GM12864 (cell line): ENCODE results near the gene SPATS2L.

Source experiments
- DNase-seq: peaks from one replicate; pipeline ENCODE4 v3.0.0-alpha.2; 2011; ENCODE audit warnings: low read depth
- H3K4me3 ChIP-seq: 2 replicates; pipeline ENCODE4 v1.5.1; 2011; ENCODE audit warnings: mild to moderate bottlenecking, low read depth, low read length, control low read depth
- TF ChIP-seq, protein P1 (sequence below): IDR thresholded peaks from 2 replicates; pipeline ENCODE4 v1.5.1; 2011; ENCODE audit warnings: low read depth, mild to moderate bottlenecking, moderate library complexity, low read length, control low read depth, inconsistent platforms; ENCODE audit errors: missing control alignments

SPATS2L gene

DNA sequence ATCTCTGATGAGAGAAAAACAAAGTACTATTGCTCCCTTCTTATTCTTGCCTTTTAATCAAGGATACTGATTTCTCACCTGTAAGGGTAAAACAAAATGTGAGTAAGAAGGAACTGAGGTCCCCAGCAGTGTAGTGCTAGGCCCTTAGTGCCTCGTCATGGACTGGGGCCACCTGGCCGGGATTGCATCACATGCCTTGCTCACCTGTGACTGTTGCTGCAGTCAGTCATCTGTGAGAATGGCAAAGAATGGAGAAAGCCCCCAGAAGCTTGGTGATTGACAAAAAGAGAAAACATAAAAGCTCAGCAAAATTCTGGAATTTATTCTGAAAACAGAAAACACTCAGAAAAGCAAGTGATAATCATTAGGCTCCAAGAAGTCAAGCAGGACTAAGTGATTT, 63.4 kb downstream of the SPATS2L start:
- no peak for DNase-seq
- TF ChIP-seq, protein P1, sequence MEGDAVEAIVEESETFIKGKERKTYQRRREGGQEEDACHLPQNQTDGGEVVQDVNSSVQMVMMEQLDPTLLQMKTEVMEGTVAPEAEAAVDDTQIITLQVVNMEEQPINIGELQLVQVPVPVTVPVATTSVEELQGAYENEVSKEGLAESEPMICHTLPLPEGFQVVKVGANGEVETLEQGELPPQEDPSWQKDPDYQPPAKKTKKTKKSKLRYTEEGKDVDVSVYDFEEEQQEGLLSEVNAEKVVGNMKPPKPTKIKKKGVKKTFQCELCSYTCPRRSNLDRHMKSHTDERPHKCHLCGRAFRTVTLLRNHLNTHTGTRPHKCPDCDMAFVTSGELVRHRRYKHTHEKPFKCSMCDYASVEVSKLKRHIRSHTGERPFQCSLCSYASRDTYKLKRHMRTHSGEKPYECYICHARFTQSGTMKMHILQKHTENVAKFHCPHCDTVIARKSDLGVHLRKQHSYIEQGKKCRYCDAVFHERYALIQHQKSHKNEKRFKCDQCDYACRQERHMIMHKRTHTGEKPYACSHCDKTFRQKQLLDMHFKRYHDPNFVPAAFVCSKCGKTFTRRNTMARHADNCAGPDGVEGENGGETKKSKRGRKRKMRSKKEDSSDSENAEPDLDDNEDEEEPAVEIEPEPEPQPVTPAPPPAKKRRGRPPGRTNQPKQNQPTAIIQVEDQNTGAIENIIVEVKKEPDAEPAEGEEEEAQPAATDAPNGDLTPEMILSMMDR = no peak
- no peak overlapping the region for H3K4me3 ChIP-seq

DNA sequence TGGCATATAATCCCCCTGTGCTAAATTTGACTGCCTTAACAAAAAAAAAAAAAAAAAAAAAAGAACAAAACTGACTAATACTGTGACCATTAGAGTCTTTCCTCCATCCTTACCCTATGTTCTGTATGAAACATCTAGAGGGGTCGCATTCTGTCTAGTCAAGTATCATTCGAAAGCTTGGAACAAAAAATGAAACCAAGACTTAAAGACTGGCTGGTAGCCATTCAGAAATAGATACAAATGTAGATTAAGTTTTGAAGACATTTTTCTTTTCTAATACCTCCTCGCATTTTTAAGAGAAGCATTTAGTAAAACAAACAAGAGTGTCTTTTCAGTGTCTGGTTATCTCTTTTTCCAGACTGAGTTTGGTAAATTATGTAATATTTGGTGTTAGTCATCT, 66.7 kb downstream of the SPATS2L start:
- DNase-seq = no peak
- no peak overlapping the region for H3K4me3 ChIP-seq
- TF ChIP-seq, protein P1 = no peak

- DNase-seq = peak; percentile 52
- peak overlapping the region; percentile 39; the same call in 1 of the 2 replicates for H3K4me3 ChIP-seq
- TF ChIP-seq, protein P1 = no peak
Observed at GRCh38 chr2:200373973-200374416, 67.5 kb downstream of the SPATS2L start.

DNA sequence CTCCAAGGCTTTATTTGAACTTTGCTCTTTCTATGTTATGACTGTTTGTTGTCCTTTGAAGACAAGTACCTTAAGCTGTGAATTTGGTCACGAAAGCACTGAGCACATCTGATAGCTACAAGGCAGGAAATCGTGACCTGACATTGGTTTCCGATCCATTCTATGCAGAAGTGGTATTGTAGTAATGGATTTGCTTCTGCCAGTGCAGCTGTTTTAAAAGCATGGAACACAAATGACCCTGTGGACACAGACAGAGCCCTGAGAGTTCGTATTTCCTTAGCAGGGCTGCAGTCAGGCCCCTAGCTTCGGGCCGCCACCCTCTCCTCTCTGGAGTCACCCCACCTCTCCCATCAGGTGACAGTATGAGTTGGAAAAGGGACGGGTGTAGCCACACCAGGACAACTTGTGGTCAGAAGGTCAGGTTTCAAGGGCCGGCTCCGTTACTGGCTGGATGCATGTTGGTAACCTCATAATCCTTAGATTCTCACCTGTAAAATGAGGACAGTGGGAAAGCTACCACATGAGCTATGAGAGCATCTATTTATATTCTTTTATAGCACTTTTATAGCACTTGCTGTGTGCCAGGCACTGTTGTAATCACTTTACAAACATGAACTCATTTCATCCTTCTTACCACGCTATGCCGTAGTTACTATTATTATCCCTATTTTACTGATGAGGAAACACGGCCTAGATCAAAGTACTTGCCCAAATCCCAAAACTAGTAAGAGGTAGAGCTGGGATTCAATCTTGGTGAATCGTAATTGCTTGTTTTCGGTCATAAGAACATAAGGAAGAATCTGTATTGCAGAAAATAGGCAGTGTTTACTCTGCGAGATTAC, 70.2 kb downstream of the SPATS2L start:
- TF ChIP-seq, protein P1 = no peak
- H3K4me3 ChIP-seq = no peak overlapping the region
- no peak for DNase-seq

GRCh38 chr2:200377355-200378336, 71.2 kb downstream of the SPATS2L start:
- TF ChIP-seq, protein P1 = no peak
- DNase-seq = no peak
- no peak overlapping the region for H3K4me3 ChIP-seq

GRCh38 chr2:200378652-200379290, 72.3 kb downstream of the SPATS2L start:
- H3K4me3 ChIP-seq = no peak overlapping the region
- TF ChIP-seq, protein P1 = no peak
- DNase-seq = no peak
